GM12874 (cell line): ENCODE results near the gene PCBP3.

ENCODE experiments used
- CTCF ChIP-seq: IDR thresholded peaks from 2 replicates; pipeline ENCODE4 v1.5.1; 2011; ENCODE audit warnings: low read depth, mild to moderate bottlenecking, control low read depth, low read length, moderate library complexity; ENCODE audit not compliant: insufficient read depth

Gene PCBP3

GRCh38 chr21:45938811-45939520 lies 295.4 kb downstream of the PCBP3 start:
- TF ChIP-seq CTCF: no peak

GRCh38 chr21:45939521-45940045 lies 296.1 kb downstream of the PCBP3 start:
- no peak for TF ChIP-seq CTCF

- no peak for TF ChIP-seq CTCF
Observed at GRCh38 chr21:45940091-45940490, 296.6 kb downstream of the PCBP3 start.

- no peak for TF ChIP-seq CTCF
Observed at GRCh38 chr21:45940621-45941337, 297.3 kb downstream of the PCBP3 start.

GRCh38 chr21:45941338-45941710 lies 297.8 kb downstream of the PCBP3 start:
- no peak for TF ChIP-seq CTCF

- TF ChIP-seq CTCF: no peak
Observed at GRCh38 chr21:45941717-45942546, 298.4 kb downstream of the PCBP3 start.
